Skin epidermis (tissue), 12 donors: ENCODE data around the gene RAPGEF5.
A peak's percentile ranks its signal among the peaks of the same experiment; 100 is the strongest.

ENCODE experiments used
- H3K27ac ChIP-seq, 21 experiments: fragments of 200-600 bp; sonication (generic) in 11 of 21; one replicate each; pipeline ENCODE4 v1.5.0; 2020; ENCODE audit warnings: mild to moderate bottlenecking in 3 of 21, inconsistent platforms in 2 of 21, moderate library complexity in 2 of 21
- H3K4me3 ChIP-seq, 7 experiments: fragments of 200-600 bp; sonication (generic) in 2 of 7; one replicate each; pipeline ENCODE4 v1.5.0; 2020; ENCODE audit warnings: inconsistent platforms in 2 of 7, mild to moderate bottlenecking in 2 of 7, moderate library complexity in 1 of 7

The RAPGEF5 gene

GRCh38 chr7:22141355-22141754 is 215.6 kb downstream of the RAPGEF5 start:
- Histone ChIP-seq H3K4me3 (no peak overlapping the region), H3K27ac (no peak overlapping the region)

- Histone ChIP-seq H3K4me3 (no peak overlapping the region), H3K27ac (no peak overlapping the region)
Measured at GRCh38 chr7:22140578-22140977, 216.4 kb downstream of the RAPGEF5 start.

- Histone ChIP-seq H3K4me3 (no peak overlapping the region), H3K27ac (no peak overlapping the region)
Measured at GRCh38 chr7:22138886-22139285, 218.1 kb downstream of the RAPGEF5 start.

GRCh38 chr7:22138106-22138505 is 218.8 kb downstream of the RAPGEF5 start:
- H3K27ac ChIP-seq: no peak overlapping the region
- no peak overlapping the region for H3K4me3 ChIP-seq

GRCh38 chr7:22137466-22137865 is 219.5 kb downstream of the RAPGEF5 start:
- Histone ChIP-seq H3K27ac (no peak overlapping the region), H3K4me3 (no peak overlapping the region)

GRCh38 chr7:22137026-22137425 is 219.9 kb downstream of the RAPGEF5 start:
- H3K4me3 ChIP-seq: no peak overlapping the region
- no peak overlapping the region for H3K27ac ChIP-seq

- peak overlapping the region in 1 of 21 experiments; percentile 45 for H3K27ac ChIP-seq
- H3K4me3 ChIP-seq: no peak overlapping the region
Measured at GRCh38 chr7:22129819-22130580, 227.0 kb downstream of the RAPGEF5 start.

- H3K27ac ChIP-seq: peak overlapping the region in 2 of 21 experiments; percentile 9 to 40
- no peak overlapping the region for H3K4me3 ChIP-seq
Measured at GRCh38 chr7:22129166-22129565, 227.8 kb downstream of the RAPGEF5 start.

GRCh38 chr7:22128528-22128920 is 228.4 kb downstream of the RAPGEF5 start:
- no peak overlapping the region for H3K4me3 ChIP-seq
- H3K27ac ChIP-seq: peak overlapping the region in 2 of 21 experiments; percentile 30 to 40

GRCh38 chr7:22127835-22128527 is 229.0 kb downstream of the RAPGEF5 start:
- peak overlapping the region in 2 of 21 experiments; percentile 30 to 40 for H3K27ac ChIP-seq

GRCh38 chr7:22125436-22125835 is 231.5 kb downstream of the RAPGEF5 start:
- no peak overlapping the region for H3K27ac ChIP-seq

More at GRCh38 chr7:22127835-22128527, 229.0 kb downstream of the RAPGEF5 start:
- H3K4me3 ChIP-seq: no peak overlapping the region

GRCh38 chr7:22124941-22125340 is 232.0 kb downstream of the RAPGEF5 start:
- H3K4me3 ChIP-seq: no peak overlapping the region
- H3K27ac ChIP-seq: no peak overlapping the region

More at GRCh38 chr7:22125436-22125835, 231.5 kb downstream of the RAPGEF5 start:
- no peak overlapping the region for H3K4me3 ChIP-seq

GRCh38 chr7:22123139-22123538 is 233.8 kb downstream of the RAPGEF5 start:
- no peak overlapping the region for H3K27ac ChIP-seq
- H3K4me3 ChIP-seq: no peak overlapping the region

GRCh38 chr7:22121702-22122474 is 235.1 kb downstream of the RAPGEF5 start:
- Histone ChIP-seq H3K27ac (peak overlapping the region in 1 of 21 experiments; percentile 43), H3K4me3 (no peak overlapping the region)

GRCh38 chr7:22120391-22121053 is 236.4 kb downstream of the RAPGEF5 start:
- Histone ChIP-seq H3K27ac (no peak overlapping the region), H3K4me3 (no peak overlapping the region)

- Histone ChIP-seq H3K27ac (no peak overlapping the region), H3K4me3 (no peak overlapping the region)
Measured at GRCh38 chr7:22117222-22117621, 239.7 kb downstream of the RAPGEF5 start.

GRCh38 chr7:22116451-22117030 is 240.4 kb downstream of the RAPGEF5 start:
- no peak overlapping the region for H3K4me3 ChIP-seq

GRCh38 chr7:22115689-22116088 is 241.3 kb downstream of the RAPGEF5 start:
- H3K4me3 ChIP-seq: no peak overlapping the region
- peak overlapping the region in 1 of 21 experiments; percentile 15 for H3K27ac ChIP-seq

More at GRCh38 chr7:22116451-22117030, 240.4 kb downstream of the RAPGEF5 start:
- H3K27ac ChIP-seq: no peak overlapping the region

GRCh38 chr7:22114440-22114981 is 242.4 kb downstream of the RAPGEF5 start:
- H3K27ac ChIP-seq: no peak overlapping the region
- no peak overlapping the region for H3K4me3 ChIP-seq
